Lung (tissue), 12 donors: Measurements from ENCODE around the gene MDGA2. TPM values are rescaled to one million over a fixed set of nuclear protein-coding genes. Genes with fewer than 3 reads are reported as not detected.
A peak's percentile ranks its signal among the peaks of the same experiment; 100 is the strongest.

Source experiments
- ATAC-seq: fragments of 200-7000 bp; cut with Tn5 transposase; one replicate; pipeline ENCODE4 v1.9.1; 2020; ENCODE audit warnings: moderate number of reproducible peaks; ENCODE audit not compliant: insufficient read depth, low FRiP score
- DNase-seq, 3 donors: peaks; one replicate each; pipeline ENCODE4 v3.0.0-alpha.2; 2013 to 2017
- H3K27ac ChIP-seq, 2 donors: one replicate each; pipeline ENCODE4 v1.5.1; 2013; ENCODE audit warnings: mild to moderate bottlenecking in 2 of 2, moderate library complexity in 2 of 2, control low read depth in 1 of 2, inconsistent platforms in 1 of 2, low read depth in 1 of 2, low read length in 1 of 2
- H3K27me3 ChIP-seq, 3 donors: one replicate each; pipeline ENCODE4 v1.5.1; 2013; ENCODE audit warnings: low read length in 2 of 3; ENCODE audit not compliant: control insufficient read depth in 3 of 3, insufficient read depth in 3 of 3
- H3K36me3 ChIP-seq, 4 donors: one replicate each; pipeline ENCODE4 v1.5.1; 2013; ENCODE audit warnings: low read length in 4 of 4, mild to moderate bottlenecking in 1 of 4, moderate library complexity in 1 of 4; ENCODE audit not compliant: control insufficient read depth in 4 of 4, insufficient read depth in 4 of 4
- H3K4me1 ChIP-seq, 5 donors: one replicate each; pipeline ENCODE4 v1.5.1; 2013; ENCODE audit warnings: low read length in 5 of 5, mild to moderate bottlenecking in 2 of 5, moderate library complexity in 1 of 5; ENCODE audit not compliant: control insufficient read depth in 5 of 5, insufficient read depth in 5 of 5
- H3K4me3 ChIP-seq: one replicate; pipeline ENCODE4 v1.5.1; 2013; ENCODE audit warnings: mild to moderate bottlenecking, control low read depth, moderate library complexity
- H3K9ac ChIP-seq, 2 donors: one replicate each; pipeline ENCODE4 v1.5.1; 2013; ENCODE audit warnings: low read length in 2 of 2, control low read depth in 1 of 2; ENCODE audit not compliant: insufficient read depth in 1 of 2
- H3K9me3 ChIP-seq, 4 donors: one replicate each; pipeline ENCODE4 v1.5.1; 2013; ENCODE audit warnings: low read length in 3 of 4, mild to moderate bottlenecking in 1 of 4, moderate library complexity in 1 of 4; ENCODE audit not compliant: control insufficient read depth in 4 of 4, insufficient read depth in 3 of 4
- CTCF ChIP-seq: IDR thresholded peaks from 2 replicates; pipeline ENCODE4 v1.5.1; 2012; ENCODE audit warnings: mild to moderate bottlenecking; ENCODE audit errors: control extremely low read depth, extremely low read depth
- WGBS, 2 donors: extraction: QIAGEN DNeasy Blood & Tissue Kit; methylation state at CpG; one replicate each; pipeline ENCODE4 v1.1.7; 2013; 5-methylcytosine and 5-hydroxymethylcytosine counted together
- polyA plus RNA-seq, 2 donors: library from polyadenylated mRNA; stranded (reverse); fragments of 200-250 nt; gene quantifications; one replicate each; pipeline ENCODE4 v1.2.1, GENCODE V29; 2013
- total RNA-seq, 2 donors: library from RNA; depleted of rRNA in 1 of 2; stranded (reverse); fragments of >200 nt in 1 of 2; gene quantifications; one replicate each; pipeline ENCODE4 v1.2.1, GENCODE V29; 2014 to 2021
- donor health status: control.
- donor health status: control.
- donor health status: Bipolar disorder and iron deficiency.
- donor health status: healthy.
- donor health status: DM: yes; HTN: yes; CAD: no.

The MDGA2 gene
- total and polyA plus RNA-seq, 4 donors: 0.03 to 3.2 TPM; not detected in 2

- Histone ChIP-seq H3K4me1 (no peaks in the 10 kb centered on the region), H3K27me3 (no peaks in the 10 kb centered on the region), H3K9me3 (no peaks in the 10 kb centered on the region), H3K27ac (no peak overlapping the region), H3K4me3 (no peak overlapping the region), H3K36me3 (no peaks in the 10 kb centered on the region), H3K9ac (no peak overlapping the region)
- DNase-seq (peak; percentile 30 to 52 (median 36)), ATAC-seq (peak; percentile 43)
- no peak for TF ChIP-seq CTCF
- 26 to 28% methylated on average over 5 of the region's 5 CpGs for WGBS, 2 donors
Measured at GRCh38 chr14:47278233-47278842, 397.1 kb downstream of the MDGA2 start.

- H3K9ac ChIP-seq: no peak overlapping the region
- H3K4me3 ChIP-seq: no peak overlapping the region
- WGBS, 2 donors: 62 to 77% methylated on average over 1 of the region's 1 CpG
- ATAC-seq (peak; percentile 77), DNase-seq (peak in 1 of 3 donors; percentile 13)
- no peaks in the 10 kb centered on the region for H3K36me3 ChIP-seq
- H3K27ac ChIP-seq: no peak overlapping the region
- no peaks in the 10 kb centered on the region for H3K4me1 ChIP-seq
- no peaks in the 10 kb centered on the region for H3K27me3 ChIP-seq
- no peak for TF ChIP-seq CTCF
- no peaks in the 10 kb centered on the region for H3K9me3 ChIP-seq
Measured at GRCh38 chr14:47277703-47278102, 397.7 kb downstream of the MDGA2 start.

- no peak overlapping the region for H3K4me3 ChIP-seq
- H3K9me3 ChIP-seq: no peaks in the 10 kb centered on the region
- no peaks in the 10 kb centered on the region for H3K36me3 ChIP-seq
- TF ChIP-seq CTCF: no peak
- ATAC-seq (no peak), DNase-seq (no peak)
- WGBS, 2 donors: 58 to 61% methylated on average over 3 of the region's 3 CpGs
- H3K4me1 ChIP-seq: no peaks in the 10 kb centered on the region
- no peak overlapping the region for H3K27ac ChIP-seq
- H3K9ac ChIP-seq: no peak overlapping the region
- H3K27me3 ChIP-seq: no peaks in the 10 kb centered on the region
Measured at GRCh38 chr14:47276931-47277330, 398.5 kb downstream of the MDGA2 start.

GRCh38 chr14:47273939-47274338, 401.5 kb downstream of the MDGA2 start:
- no peaks in the 10 kb centered on the region for H3K27me3 ChIP-seq
- DNase-seq: no peak
- H3K36me3 ChIP-seq: no peaks in the 10 kb centered on the region
- no peak overlapping the region for H3K27ac ChIP-seq
- ATAC-seq: no peak
- H3K9ac ChIP-seq: no peak overlapping the region
- no peak overlapping the region for H3K4me3 ChIP-seq
- TF ChIP-seq CTCF: no peak
- no peaks in the 10 kb centered on the region for H3K9me3 ChIP-seq
- H3K4me1 ChIP-seq: no peaks in the 10 kb centered on the region
- 77 to 90% methylated on average over 5 of the region's 5 CpGs for WGBS, 2 donors
